ENCODE data around the gene FBXL7. TPM values are rescaled to one million over a fixed set of nuclear protein-coding genes. Genes with fewer than 3 reads are reported as not detected.

FBXL7 gene
- total and polyA plus RNA-seq, 9 of the 15 experiments (the other 6 are each of a cell fraction or from before 2014, with no cell fraction given), result 0.04 to 0.08 TPM; not detected in 7

- no peak overlapping the region for H3K27ac ChIP-seq (ENCODE audit: extremely low read depth, low read depth, low read length)
- H3K4me1 ChIP-seq (replicated peaks in 1 of 2; ENCODE audit: control insufficient read depth in 2 of 2, insufficient read depth in 2 of 2, low read length in 2 of 2), result no peaks in the 10 kb centered on the region
- no peaks in the 10 kb centered on the region for H3K36me3 ChIP-seq (ENCODE audit: control insufficient read depth, insufficient read depth, low read length)
- H3K9me1 ChIP-seq (ENCODE audit: control insufficient read depth, insufficient read depth, low read length), result no peaks in the 10 kb centered on the region
- in situ Hi-C loops (cut with MboI), result no loop called here
- no peak for DNase-seq (ENCODE audit: extremely low read depth in 1 of 4, low spot score in 3 of 4)
- H3K9ac ChIP-seq (ENCODE audit: insufficient read depth in 1 of 2, low read depth in 2 of 2, low read length in 2 of 2), result no peak overlapping the region
- POLR2A ChIA-PET, result no interaction called here
- no peak overlapping the region for H3K4me2 ChIP-seq (ENCODE audit: insufficient read depth, low read length)
- H3K9me3 ChIP-seq (replicated peaks; ENCODE audit: control insufficient read depth, insufficient read depth, low read depth, low read length), result no peaks in the 10 kb centered on the region
- no peaks in the 10 kb centered on the region for H3K79me2 ChIP-seq (ENCODE audit: control insufficient read depth, insufficient read depth, low read length)
- no peak for ATAC-seq
- intact Hi-C loops (cut with micrococcal nuclease), result no loop called here
- H3K27me3 ChIP-seq (ENCODE audit: control insufficient read depth in 2 of 2, insufficient read depth in 2 of 2, low read length in 2 of 2), result no peaks in the 10 kb centered on the region
- FAIRE-seq, result no peak
- BruUV-seq (replicated peaks), result no TSS peak
- WGBS (ENCODE audit: insufficient coverage, low coverage, missing lambda C conversion rate), result 0% methylated on average over 2 of the region's 2 CpGs
- no peaks in the 10 kb centered on the region for H4K20me1 ChIP-seq (replicated peaks; ENCODE audit: control insufficient read depth, insufficient read depth, low read length)
- no peak overlapping the region for H2AFZ ChIP-seq (ENCODE audit: low read depth, low read length)
- no peak overlapping the region for H3K4me3 ChIP-seq
- CTCF ChIA-PET (ENCODE audit: low intra/inter-chr PET ratio), result no interaction called here
- TF ChIP-seq KAT8 (IDR thresholded peaks at IDR 0.05; ENCODE audit: low read depth), result no peak
- no peak for TF ChIP-seq ZBTB34 (CRISPR knock-in tag; IDR thresholded peaks at IDR 0.05)
- TF ChIP-seq CSDE1 (IDR thresholded peaks at IDR 0.05), result no peak
- no peak for TF ChIP-seq CBX1 (IDR thresholded peaks at IDR 0.05; ENCODE audit: low read depth)
- no peak for TF ChIP-seq NKRF (IDR thresholded peaks at IDR 0.05; ENCODE audit: borderline replicate concordance)
- no peak for TF ChIP-seq ZNF217 (CRISPR knock-in tag; IDR thresholded peaks at IDR 0.05)
- TF ChIP-seq PHB (CRISPR knock-in tag; IDR thresholded peaks at IDR 0.05), result no peak
- TF ChIP-seq E2F3 (CRISPR knock-in tag; IDR thresholded peaks at IDR 0.05), result no peak
- TF ChIP-seq SIN3B (IDR thresholded peaks at IDR 0.05; ENCODE audit: low read depth), result no peak
- no peak for TF ChIP-seq ZBTB17 (CRISPR knock-in tag; IDR thresholded peaks at IDR 0.05)
- TF ChIP-seq RBM25 (IDR thresholded peaks at IDR 0.05; ENCODE audit: low read depth, low read length, severe bottlenecking), result no peak
- TF ChIP-seq ZNF778 (CRISPR knock-in tag; IDR thresholded peaks at IDR 0.05), result no peak
- TF ChIP-seq GABPB2 (CRISPR knock-in tag; conservative IDR thresholded peaks at IDR 0.05), result no peak
- TF ChIP-seq ZNF830 (CRISPR knock-in tag; IDR thresholded peaks at IDR 0.05), result no peak
- no peak for TF ChIP-seq POLR2H (tag; IDR thresholded peaks at IDR 0.05; ENCODE audit: low read depth)
- no peak for TF ChIP-seq THRB (CRISPR knock-in tag; conservative IDR thresholded peaks at IDR 0.05)
- TF ChIP-seq CHAMP1 (IDR thresholded peaks at IDR 0.05), result no peak
Measured at GRCh38 chr5:15711892-15712291, 211.9 kb downstream of the FBXL7 start.

All from K562 (cell line).